ENCODE results near the gene DNER. TPM values are rescaled to one million over a fixed set of nuclear protein-coding genes. Genes with fewer than 3 reads are reported as not detected.
"Not testable (repeated sequence)": the region's sequence is repeated elsewhere in the genome, so short reads cannot be mapped to it uniquely, and the experiment has no call there.

DNER gene, protein sequence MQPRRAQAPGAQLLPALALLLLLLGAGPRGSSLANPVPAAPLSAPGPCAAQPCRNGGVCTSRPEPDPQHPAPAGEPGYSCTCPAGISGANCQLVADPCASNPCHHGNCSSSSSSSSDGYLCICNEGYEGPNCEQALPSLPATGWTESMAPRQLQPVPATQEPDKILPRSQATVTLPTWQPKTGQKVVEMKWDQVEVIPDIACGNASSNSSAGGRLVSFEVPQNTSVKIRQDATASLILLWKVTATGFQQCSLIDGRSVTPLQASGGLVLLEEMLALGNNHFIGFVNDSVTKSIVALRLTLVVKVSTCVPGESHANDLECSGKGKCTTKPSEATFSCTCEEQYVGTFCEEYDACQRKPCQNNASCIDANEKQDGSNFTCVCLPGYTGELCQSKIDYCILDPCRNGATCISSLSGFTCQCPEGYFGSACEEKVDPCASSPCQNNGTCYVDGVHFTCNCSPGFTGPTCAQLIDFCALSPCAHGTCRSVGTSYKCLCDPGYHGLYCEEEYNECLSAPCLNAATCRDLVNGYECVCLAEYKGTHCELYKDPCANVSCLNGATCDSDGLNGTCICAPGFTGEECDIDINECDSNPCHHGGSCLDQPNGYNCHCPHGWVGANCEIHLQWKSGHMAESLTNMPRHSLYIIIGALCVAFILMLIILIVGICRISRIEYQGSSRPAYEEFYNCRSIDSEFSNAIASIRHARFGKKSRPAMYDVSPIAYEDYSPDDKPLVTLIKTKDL
- total RNA-seq: 1 to 10 TPM in 2 of 4 donors, under 1 TPM in 2; 0.41 to 2.6 (median 1.2) TPM

GRCh38 chr2:229714080-229714735, at the start of gene DNER:
TSS of gene DNER (minus strand) at chr2:229714555. CDS start at chr2:229714423, 132 bp downstream.
- Histone ChIP-seq H3K4me1 (peaks cover 0 to 13% of the 10 kb centered on the region in 2 donors), H3K36me3 (no peaks in the 10 kb centered on the region), H3K27ac (no peak within 1 kb of the TSS), H3K4me3 (peak within 1 kb of the TSS; percentile 30 to 49 (median 38)), H3K9me3 (no peaks in the 10 kb centered on the region), H3K27me3 (peaks cover 40 to 65% (median 52%) of the 10 kb centered on the region in 3 donors)
- in situ Hi-C loops (cut with MboI; ENCODE audit: low sequenced_read_pairs in 4 of 4) (no loop called here), intact Hi-C loops (cut with DNase I; ENCODE audit: low total_unique reads) (no loop called here)
- no peak for DNase-seq
- TF ChIP-seq, protein P1, sequence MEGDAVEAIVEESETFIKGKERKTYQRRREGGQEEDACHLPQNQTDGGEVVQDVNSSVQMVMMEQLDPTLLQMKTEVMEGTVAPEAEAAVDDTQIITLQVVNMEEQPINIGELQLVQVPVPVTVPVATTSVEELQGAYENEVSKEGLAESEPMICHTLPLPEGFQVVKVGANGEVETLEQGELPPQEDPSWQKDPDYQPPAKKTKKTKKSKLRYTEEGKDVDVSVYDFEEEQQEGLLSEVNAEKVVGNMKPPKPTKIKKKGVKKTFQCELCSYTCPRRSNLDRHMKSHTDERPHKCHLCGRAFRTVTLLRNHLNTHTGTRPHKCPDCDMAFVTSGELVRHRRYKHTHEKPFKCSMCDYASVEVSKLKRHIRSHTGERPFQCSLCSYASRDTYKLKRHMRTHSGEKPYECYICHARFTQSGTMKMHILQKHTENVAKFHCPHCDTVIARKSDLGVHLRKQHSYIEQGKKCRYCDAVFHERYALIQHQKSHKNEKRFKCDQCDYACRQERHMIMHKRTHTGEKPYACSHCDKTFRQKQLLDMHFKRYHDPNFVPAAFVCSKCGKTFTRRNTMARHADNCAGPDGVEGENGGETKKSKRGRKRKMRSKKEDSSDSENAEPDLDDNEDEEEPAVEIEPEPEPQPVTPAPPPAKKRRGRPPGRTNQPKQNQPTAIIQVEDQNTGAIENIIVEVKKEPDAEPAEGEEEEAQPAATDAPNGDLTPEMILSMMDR (IDR thresholded peaks at IDR 0.05 in 4 of 5, conservative IDR thresholded peaks at IDR 0.05 in 1 of 5): no peak
- no peak for TF ChIP-seq POLR2A (IDR thresholded peaks at IDR 0.05)
- ATAC-seq: no peak

GRCh38 chr2:229761663-229762062, 47.3 kb upstream of the DNER start:
- H3K36me3 ChIP-seq: peaks cover 3 to 32% of the 10 kb centered on the region in 2 donors

DNA sequence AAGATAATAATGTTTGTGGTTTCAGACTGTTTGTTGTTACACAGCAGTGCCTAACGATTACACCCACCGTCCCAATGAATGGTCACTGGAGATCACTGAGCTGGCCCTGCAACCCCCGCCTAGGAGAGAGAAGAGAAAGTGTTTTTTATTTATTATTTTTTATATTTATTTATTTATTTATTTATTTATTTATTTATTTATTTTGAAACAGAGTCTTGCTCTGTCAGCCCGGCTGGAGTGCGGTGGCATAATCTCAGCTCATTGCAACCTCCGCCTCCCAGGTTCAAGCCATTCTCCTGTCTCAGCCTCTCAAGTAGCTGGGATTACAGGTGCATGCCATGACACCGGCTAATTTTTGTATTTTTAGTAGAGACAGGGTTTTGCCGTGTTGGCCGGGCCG, 43.1 kb upstream of the DNER start:
- in situ Hi-C loops (cut with MboI; ENCODE audit: low sequenced_read_pairs in 4 of 4); H3K36me3 ChIP-seq; H3K4me1 ChIP-seq; ATAC-seq; intact Hi-C loops (cut with DNase I; ENCODE audit: low total_unique reads); H3K27ac ChIP-seq; H3K27me3 ChIP-seq; DNase-seq; H3K9me3 ChIP-seq; H3K4me3 ChIP-seq: not testable (repeated sequence)

More at GRCh38 chr2:229761663-229762062, 47.3 kb upstream of the DNER start:
- Histone ChIP-seq H3K27me3 (no peaks in the 10 kb centered on the region), H3K9me3 (no peaks in the 10 kb centered on the region), H3K4me1 (no peaks in the 10 kb centered on the region), H3K27ac (no peak overlapping the region), H3K4me3 (no peak overlapping the region)
- ATAC-seq: no peak
- intact Hi-C loops (cut with DNase I; ENCODE audit: low total_unique reads): no loop called here
- TF ChIP-seq, protein P1 (IDR thresholded peaks at IDR 0.05 in 4 of 5, conservative IDR thresholded peaks at IDR 0.05 in 1 of 5): no peak
- TF ChIP-seq POLR2A (IDR thresholded peaks at IDR 0.05): no peak
- no peak for DNase-seq
- in situ Hi-C loops (cut with MboI; ENCODE audit: low sequenced_read_pairs in 4 of 4): no loop called here

- Histone ChIP-seq H3K27me3 (no peaks in the 10 kb centered on the region), H3K4me3 (no peak overlapping the region), H3K27ac (no peak overlapping the region), H3K36me3 (no peaks in the 10 kb centered on the region), H3K9me3 (no peaks in the 10 kb centered on the region), H3K4me1 (no peaks in the 10 kb centered on the region)
- in situ Hi-C loops (cut with MboI; ENCODE audit: low sequenced_read_pairs in 4 of 4) (no loop called here), intact Hi-C loops (cut with DNase I; ENCODE audit: low total_unique reads) (no loop called here)
- ATAC-seq (no peak), DNase-seq (no peak)
- TF ChIP-seq POLR2A (IDR thresholded peaks at IDR 0.05): no peak
- TF ChIP-seq, protein P1 (IDR thresholded peaks at IDR 0.05 in 4 of 5, conservative IDR thresholded peaks at IDR 0.05 in 1 of 5): no peak
These were observed 38.8 kb upstream of the DNER start for GRCh38 chr2:229752970-229753729.

Data from gastrocnemius medialis (tissue), 4 donors.